Sigmoid colon (tissue), 3 donors: ENCODE results near the gene IMMP1L.

Source experiments
- CTCF ChIP-seq, 4 experiments: fragments of 450-650 bp in 3 of 4; fragments of 200-600 bp in 1 of 4; IDR thresholded peaks; one replicate each; pipeline ENCODE4 v1.5.1; 2016 to 2019; ENCODE audit warnings: antibody characterized with exemption in 4 of 4, mild to moderate bottlenecking in 3 of 4, moderate library complexity in 2 of 4
- POLR2A ChIP-seq, 2 donors: fragments of 450-650 bp; IDR thresholded peaks; one replicate each; pipeline ENCODE4 v1.6.1; 2016; ENCODE audit warnings: antibody characterized with exemption in 2 of 2, mild to moderate bottlenecking in 2 of 2, moderate library complexity in 2 of 2

GRCh38 chr11:31417357-31417756 lies 92.1 kb downstream of the IMMP1L start:
- TF ChIP-seq POLR2A (IDR thresholded peaks at IDR 0.05) = no peak
- TF ChIP-seq CTCF (IDR thresholded peaks at IDR 0.05) = no peak
